HTERT RPE-1 (cell line): ENCODE results near the gene GPX1.
"Not testable (repeated sequence)": the region's sequence is repeated elsewhere in the genome, so short reads cannot be mapped to it uniquely, and the experiment has no call there.

Source experiments
- in situ Hi-C: fragments of 300-500 bp; cut with MboI; formaldehyde crosslinking; loops from 4 replicates; pipeline ENCODE4 v1.14.3; 2020; ENCODE audit warnings: low sequenced_read_pairs

Gene GPX1

GRCh38 chr3:49358884-49359225 lies 702 bp upstream of the GPX1 start:
- in situ Hi-C loops: no loop called here

- in situ Hi-C loops: not testable (repeated sequence)
Measured at GRCh38 chr3:49357443-49358216, 523 bp downstream of the GPX1 start.

GRCh38 chr3:49357095-49357442 lies 1.1 kb downstream of the GPX1 start:
- in situ Hi-C loops: not testable (repeated sequence)

GRCh38 chr3:49352890-49353421 lies 5.2 kb downstream of the GPX1 start:
- in situ Hi-C loops: no loop called here

- in situ Hi-C loops: no loop called here
Measured at GRCh38 chr3:49352281-49352680, 5.9 kb downstream of the GPX1 start.

- in situ Hi-C loops: no loop called here
Measured at GRCh38 chr3:49351521-49352011, 6.6 kb downstream of the GPX1 start.

- in situ Hi-C loops: no loop called here
Measured at GRCh38 chr3:49349348-49350114, 8.6 kb downstream of the GPX1 start.

GRCh38 chr3:49348361-49348760 lies 9.8 kb downstream of the GPX1 start:
- in situ Hi-C loops: not testable (repeated sequence)

GRCh38 chr3:49346797-49347251 lies 11.3 kb downstream of the GPX1 start:
- in situ Hi-C loops: no loop called here

- in situ Hi-C loops: no loop called here
Measured at GRCh38 chr3:49343163-49343562, 15.0 kb downstream of the GPX1 start.

GRCh38 chr3:49341996-49342395 lies 16.2 kb downstream of the GPX1 start:
- in situ Hi-C loops: no loop called here

GRCh38 chr3:49339941-49340800 lies 18.0 kb downstream of the GPX1 start, which contains the start of gene USP4:
Gene USP4, minus strand, starts transcription at chr3:49340053. Its CDS starts 29 bp downstream, at chr3:49340024.
- in situ Hi-C loops: no loop called here

- in situ Hi-C loops: no loop called here
Measured at GRCh38 chr3:49339581-49339940, 18.6 kb downstream of the GPX1 start.

- in situ Hi-C loops: no loop called here
Measured at GRCh38 chr3:49333916-49334633, 24.1 kb downstream of the GPX1 start.

- in situ Hi-C loops: no loop called here
Measured at GRCh38 chr3:49333091-49333490, 25.1 kb downstream of the GPX1 start.

- in situ Hi-C loops: no loop called here
Measured at GRCh38 chr3:49329186-49329585, 29.0 kb downstream of the GPX1 start.

- in situ Hi-C loops: not testable (repeated sequence)
Measured at GRCh38 chr3:49328350-49328749, 29.8 kb downstream of the GPX1 start.

GRCh38 chr3:49327485-49327884 lies 30.7 kb downstream of the GPX1 start:
- in situ Hi-C loops: no loop called here

GRCh38 chr3:49324768-49325167 lies 33.4 kb downstream of the GPX1 start:
- in situ Hi-C loops: no loop called here

- in situ Hi-C loops: no loop called here
Measured at GRCh38 chr3:49316696-49317457, 41.3 kb downstream of the GPX1 start.
